Natural killer cell (primary cell): ENCODE measurements around the gene ANKRD63. TPM values are rescaled to one million over a fixed set of nuclear protein-coding genes. Genes with fewer than 3 reads are reported as not detected.

Experiments used
- ATAC-seq, 3 donors: fragments of 150-1000 bp in 2 of 3; fragments of 200-7000 bp in 1 of 3; cut with Tn5 transposase; 1 replicate in 1 of 3; 2 replicates in 2 of 3; pipeline ENCODE4 v1.10.0; 2021; ENCODE audit warnings: mild to moderate bottlenecking in 2 of 3, moderate library complexity in 2 of 3
- DNase-seq, 2 donors: peaks; one replicate each; pipeline versions ENCODE4 v3.0.0 to v3.0.0-alpha.2; 2013 to 2021; ENCODE audit warnings: mixed read lengths in 1 of 2
- H3K27ac ChIP-seq: one replicate; pipeline ENCODE4 v1.5.1; 2013; ENCODE audit warnings: mild to moderate bottlenecking, low read length
- H3K27me3 ChIP-seq: one replicate; pipeline ENCODE4 v1.6.1; 2013; ENCODE audit warnings: low read length; ENCODE audit not compliant: control insufficient read depth, insufficient read depth
- H3K36me3 ChIP-seq: one replicate; pipeline ENCODE4 v1.6.1; 2013; ENCODE audit warnings: low read length; ENCODE audit not compliant: control insufficient read depth, insufficient read depth
- H3K4me1 ChIP-seq: one replicate; pipeline ENCODE4 v1.6.1; 2013; ENCODE audit warnings: low read length; ENCODE audit not compliant: control insufficient read depth, insufficient read depth
- H3K4me3 ChIP-seq: one replicate; pipeline ENCODE4 v1.5.1; 2013; ENCODE audit warnings: low read length
- H3K9me3 ChIP-seq: one replicate; pipeline ENCODE4 v1.6.1; 2013; ENCODE audit warnings: low read length; ENCODE audit not compliant: control insufficient read depth, insufficient read depth
- H3K27ac Mint-ChIP-seq, 2 donors: one replicate each; pipeline ENCODE4 v1.8.0; 2022; ENCODE audit warnings: mild to moderate bottlenecking in 2 of 2, mixed read lengths in 2 of 2, moderate library complexity in 1 of 2
- H3K27me3 Mint-ChIP-seq, 2 donors: one replicate each; pipeline ENCODE4 v1.8.0; 2022; ENCODE audit warnings: low read depth in 2 of 2, mixed read lengths in 2 of 2
- H3K36me3 Mint-ChIP-seq: one replicate; pipeline ENCODE4 v1.8.0; 2022; ENCODE audit warnings: mixed read lengths
- H3K4me1 Mint-ChIP-seq, 2 donors: one replicate each; pipeline ENCODE4 v1.8.0; 2022; ENCODE audit warnings: mixed read lengths in 2 of 2
- H3K4me3 Mint-ChIP-seq: one replicate; pipeline ENCODE4 v1.8.0; 2022; ENCODE audit warnings: mild to moderate bottlenecking, moderate library complexity, mixed read lengths
- H3K9me3 Mint-ChIP-seq, 2 donors: one replicate each; pipeline ENCODE4 v1.8.0; 2022; ENCODE audit warnings: mixed read lengths in 2 of 2
- WGBS: methylation state at CpG from one replicate; pipeline ENCODE4 v1.1.7; 2013; ENCODE audit warnings: missing lambda C conversion rate; ENCODE audit not compliant: insufficient coverage; 5-methylcytosine and 5-hydroxymethylcytosine counted together
- intact Hi-C: fragments of 100-400 bp; cut with micrococcal nuclease; formaldehyde crosslinking; loops from one replicate; pipeline ENCODE4 v1.14.2; 2022
- total RNA-seq, 4 donors: library from RNA; stranded (reverse); fragments of 120-200 nt in 1 of 4; gene quantifications; one replicate each; pipeline versions ENCODE4 v1.2.3 to v1.2.4, GENCODE V29; 2013 to 2022
- TF ChIP-seq, protein P1 (sequence below): fragments of 200-600 bp; IDR thresholded peaks from one replicate; pipeline ENCODE4 v1.8.0; 2022; ENCODE audit warnings: antibody characterized with exemption

ANKRD63 gene
- total RNA-seq, 3 donors from 2014 or later (not counting 1 experiment from before 2014, with no cell fraction given), result not detected

DNA sequence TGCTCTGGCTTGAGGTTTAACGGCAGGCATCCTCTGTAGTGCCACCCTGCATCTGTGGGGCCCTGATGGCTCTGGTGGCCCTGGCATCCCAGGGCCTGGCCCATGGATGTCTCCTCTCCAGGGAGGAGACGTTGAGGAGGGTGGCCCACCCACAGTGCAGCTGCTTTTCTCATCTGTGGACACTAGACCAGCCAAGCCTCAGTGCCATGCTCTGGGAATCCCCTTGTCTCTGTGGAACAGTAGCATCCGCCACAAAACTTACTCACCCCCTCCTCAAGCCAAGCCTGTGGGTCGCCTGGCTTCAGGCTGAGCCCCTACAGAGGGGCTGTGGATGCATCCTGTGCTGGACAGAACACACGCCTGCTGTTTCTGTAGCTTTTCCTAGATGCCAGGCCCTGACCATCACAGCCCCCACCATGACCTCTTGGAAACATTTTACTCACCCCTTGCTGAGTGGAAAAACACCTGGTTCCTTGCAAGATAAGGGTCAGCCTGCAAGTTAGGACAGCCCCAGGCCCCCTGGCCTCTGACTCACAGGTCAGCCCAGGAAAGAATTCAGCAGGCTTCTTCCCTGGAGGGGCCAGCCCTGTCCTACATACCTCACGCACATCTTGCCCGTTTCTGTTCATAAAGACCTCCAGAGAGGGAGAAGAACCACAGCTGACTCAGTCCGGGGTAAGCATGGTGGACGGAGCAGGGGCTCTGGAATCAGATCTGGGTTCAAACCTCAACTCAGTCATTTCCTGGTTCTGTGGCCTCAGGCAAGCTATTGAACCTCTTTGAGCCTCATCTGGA is 25.0 kb downstream of the ANKRD63 start:
- Histone ChIP-seq H3K4me3 (no peak overlapping the region), H3K27ac (no peak overlapping the region), H3K27me3 (peaks cover 5% of the 10 kb centered on the region), H3K36me3 (no peaks in the 10 kb centered on the region), H3K9me3 (no peaks in the 10 kb centered on the region), H3K4me1 (peaks cover 37% of the 10 kb centered on the region)
- 82% methylated on average over 9 of the region's 9 CpGs for WGBS
- intact Hi-C loops, result no loop called here
- no peaks in the 10 kb centered on the region for H3K36me3 Mint-ChIP-seq
- ATAC-seq (no peak), DNase-seq (no peak)
- peaks cover 0 to 10% of the 10 kb centered on the region in 2 donors for H3K27me3 Mint-ChIP-seq
- peaks cover 10 to 11% of the 10 kb centered on the region in 2 donors for H3K4me1 Mint-ChIP-seq
- TF ChIP-seq, protein P1, sequence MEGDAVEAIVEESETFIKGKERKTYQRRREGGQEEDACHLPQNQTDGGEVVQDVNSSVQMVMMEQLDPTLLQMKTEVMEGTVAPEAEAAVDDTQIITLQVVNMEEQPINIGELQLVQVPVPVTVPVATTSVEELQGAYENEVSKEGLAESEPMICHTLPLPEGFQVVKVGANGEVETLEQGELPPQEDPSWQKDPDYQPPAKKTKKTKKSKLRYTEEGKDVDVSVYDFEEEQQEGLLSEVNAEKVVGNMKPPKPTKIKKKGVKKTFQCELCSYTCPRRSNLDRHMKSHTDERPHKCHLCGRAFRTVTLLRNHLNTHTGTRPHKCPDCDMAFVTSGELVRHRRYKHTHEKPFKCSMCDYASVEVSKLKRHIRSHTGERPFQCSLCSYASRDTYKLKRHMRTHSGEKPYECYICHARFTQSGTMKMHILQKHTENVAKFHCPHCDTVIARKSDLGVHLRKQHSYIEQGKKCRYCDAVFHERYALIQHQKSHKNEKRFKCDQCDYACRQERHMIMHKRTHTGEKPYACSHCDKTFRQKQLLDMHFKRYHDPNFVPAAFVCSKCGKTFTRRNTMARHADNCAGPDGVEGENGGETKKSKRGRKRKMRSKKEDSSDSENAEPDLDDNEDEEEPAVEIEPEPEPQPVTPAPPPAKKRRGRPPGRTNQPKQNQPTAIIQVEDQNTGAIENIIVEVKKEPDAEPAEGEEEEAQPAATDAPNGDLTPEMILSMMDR, result no peak
- peak overlapping the region; percentile 74 to 75 for H3K27ac Mint-ChIP-seq
- H3K9me3 Mint-ChIP-seq, result no peaks in the 10 kb centered on the region
- H3K4me3 Mint-ChIP-seq, result peak overlapping the region; percentile 58

DNA sequence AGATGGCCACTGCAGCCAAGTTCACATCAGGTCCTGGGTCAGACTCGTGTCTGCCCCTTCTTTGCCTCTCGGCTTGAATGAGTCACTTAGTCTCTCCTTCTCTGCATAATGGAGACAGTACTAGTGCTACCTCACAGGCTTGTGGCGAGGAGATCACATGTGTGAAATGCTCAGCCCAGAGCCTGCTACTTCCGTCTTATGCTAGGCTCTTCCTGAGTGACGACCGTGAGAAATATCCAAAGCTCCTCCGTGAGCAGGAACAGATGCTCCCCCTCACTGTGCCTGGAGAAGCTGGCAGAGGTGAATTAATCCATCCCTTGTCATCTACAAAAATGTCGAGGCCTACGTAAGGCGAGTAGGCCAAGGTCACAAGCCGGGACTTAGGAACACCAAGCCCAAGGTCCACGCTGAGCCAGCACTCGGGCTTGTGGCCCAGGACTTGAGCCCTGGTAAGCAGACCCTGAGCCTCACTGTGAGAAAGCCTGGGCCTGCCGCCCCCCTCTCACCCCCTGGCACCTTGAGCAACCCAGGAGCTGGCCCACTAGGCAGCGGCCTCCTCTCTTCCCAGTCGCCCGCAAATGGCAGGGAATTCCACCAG is 26.1 kb downstream of the ANKRD63 start:
- peak overlapping the region; percentile 58 for H3K4me3 Mint-ChIP-seq
- H3K4me3 ChIP-seq, result no peak overlapping the region
- peaks cover 0 to 11% of the 10 kb centered on the region in 2 donors for H3K27me3 Mint-ChIP-seq
- intact Hi-C loops, result no loop called here
- no peaks in the 10 kb centered on the region for H3K36me3 Mint-ChIP-seq
- H3K27ac ChIP-seq, result peak overlapping the region; percentile 63
- H3K9me3 ChIP-seq, result no peaks in the 10 kb centered on the region
- peak in 1 of 2 donors; percentile 63 for DNase-seq
- H3K36me3 ChIP-seq, result no peaks in the 10 kb centered on the region
- peaks cover 11 to 12% of the 10 kb centered on the region in 2 donors for H3K4me1 Mint-ChIP-seq
- H3K27me3 ChIP-seq, result peaks cover 8% of the 10 kb centered on the region
- 84% methylated on average over 17 of the region's 17 CpGs for WGBS
- H3K4me1 ChIP-seq, result peaks cover 45% of the 10 kb centered on the region
- no peaks in the 10 kb centered on the region for H3K9me3 Mint-ChIP-seq
- ATAC-seq, result peak; percentile 86 to 91 (median 91)
- peak overlapping the region; percentile 74 to 75 for H3K27ac Mint-ChIP-seq
- TF ChIP-seq, protein P1, result no peak

GRCh38 chr15:40255033-40255432 is 27.8 kb downstream of the ANKRD63 start:
- 100% methylated on average over 4 of the region's 4 CpGs for WGBS
- intact Hi-C loops, result no loop called here
- Histone ChIP-seq H3K4me1 (peaks cover 45% of the 10 kb centered on the region), H3K27me3 (peaks cover 9% of the 10 kb centered on the region), H3K36me3 (no peaks in the 10 kb centered on the region), H3K4me3 (no peak overlapping the region), H3K9me3 (no peaks in the 10 kb centered on the region), H3K27ac (no peak overlapping the region)
- TF ChIP-seq, protein P1, result no peak
- Mint-ChIP-seq H3K36me3 (no peaks in the 10 kb centered on the region), H3K9me3 (no peaks in the 10 kb centered on the region), H3K27ac (peak overlapping the region in 1 of 2 donors; percentile 34), H3K27me3 (peaks cover 10 to 19% of the 10 kb centered on the region in 2 donors), H3K4me3 (no peak overlapping the region), H3K4me1 (peaks cover 11 to 17% of the 10 kb centered on the region in 2 donors)
- no peak for DNase-seq
- no peak for ATAC-seq
